Right ventricle myocardium inferior (tissue), 1 donor: ENCODE results near the gene SCTR. TPM values are rescaled to one million over a fixed set of nuclear protein-coding genes. Genes with fewer than 3 reads are reported as not detected.
A peak's percentile ranks its signal among the peaks of the same experiment; 100 is the strongest.

Experiments used
- ATAC-seq: fragments of 200-7000 bp; cut with Tn5 transposase; one replicate; pipeline ENCODE4 v1.9.1; 2020; ENCODE audit warnings: mild to moderate bottlenecking, moderate library complexity
- DNase-seq: peaks from one replicate; pipeline ENCODE4 v3.0.0; 2021; ENCODE audit errors: missing footprints
- intact Hi-C: fragments of 100-400 bp; cut with DNase I; formaldehyde crosslinking; loops from one replicate; pipeline ENCODE4 v1.11.0; 2022
- total RNA-seq: library from RNA; stranded (reverse); fragmentation: NEBNext Ultra II Directional; extraction: Animal tissue kit (Norgen Biotek cat#: 25700); gene quantifications from one replicate; pipeline ENCODE4 v1.2.1, GENCODE V29; 2021
- donor health status: DM: no; HTN: yes; CAD: no; lungs with severe emphysema.

The SCTR gene
- total RNA-seq, 1 donor from 2014 or later: 0.41 TPM

GRCh38 chr2:119531292-119531691 is 7.0 kb upstream of the SCTR start:
- intact Hi-C loops: no loop called here
- DNase-seq: no peak
- ATAC-seq: no peak

DNA sequence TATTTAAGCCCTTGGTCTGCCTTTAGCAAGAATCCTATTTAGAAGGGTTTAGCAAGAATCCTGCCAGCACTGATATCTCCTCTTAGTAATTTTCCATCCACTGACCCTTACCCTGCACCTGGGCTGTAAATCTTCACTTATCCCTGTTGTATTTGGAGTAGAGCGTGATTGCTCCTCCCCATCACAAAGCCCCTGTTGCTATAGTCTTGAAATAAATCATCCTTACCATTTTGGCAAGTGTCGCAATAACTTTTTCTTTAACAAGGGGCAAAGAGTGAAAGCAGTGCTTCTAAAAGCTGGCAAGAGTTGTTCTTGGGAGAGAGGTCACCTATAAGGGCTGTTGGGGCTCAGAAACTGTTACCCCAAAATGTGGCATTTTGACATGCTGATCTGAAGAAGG is 3.7 kb upstream of the SCTR start:
- no peak for ATAC-seq
- DNase-seq: no peak
- intact Hi-C loops: loop anchor here (10.0 kb wide), 1 partner anchor 117 kb away; no protein-coding TSS in a partner anchor

GRCh38 chr2:119525614-119526013 is 1.3 kb upstream of the SCTR start:
- no peak for ATAC-seq
- no peak for DNase-seq
- intact Hi-C loops: loop anchor here (10.0 kb wide), 1 partner anchor 119 kb away; no protein-coding TSS in a partner anchor

DNA sequence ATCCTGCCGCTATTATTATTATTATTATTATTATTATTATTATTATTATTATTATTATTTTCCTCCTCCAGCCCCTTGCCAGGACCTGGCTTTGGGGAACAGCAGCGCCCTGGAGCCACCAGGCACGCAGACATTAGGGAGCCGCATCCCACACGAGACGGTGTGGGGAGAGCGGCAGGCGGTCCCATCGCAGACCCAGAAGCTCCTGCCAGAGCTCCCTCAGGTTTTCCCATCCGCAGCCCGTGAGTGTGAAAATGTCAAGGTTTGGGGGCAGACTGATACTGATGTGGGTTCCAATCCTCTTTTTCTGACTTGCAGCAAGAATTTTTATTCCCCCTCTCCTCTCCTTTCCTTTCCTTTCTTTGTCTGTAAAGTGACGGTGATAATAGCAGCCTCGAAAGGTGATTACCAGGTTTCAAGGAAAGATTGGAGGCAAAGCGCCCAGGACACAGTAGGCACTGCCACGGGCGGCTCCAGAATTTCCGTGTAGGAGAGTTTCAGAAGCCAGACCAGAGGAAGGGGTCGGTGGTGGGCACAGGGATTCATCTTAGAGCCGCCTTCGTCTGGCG is 816 bp downstream of the SCTR start:
- intact Hi-C loops: loop anchor here (10.0 kb wide), 1 partner anchor 121 kb away; no protein-coding TSS in a partner anchor
- DNase-seq: no peak
- no peak for ATAC-seq

DNA sequence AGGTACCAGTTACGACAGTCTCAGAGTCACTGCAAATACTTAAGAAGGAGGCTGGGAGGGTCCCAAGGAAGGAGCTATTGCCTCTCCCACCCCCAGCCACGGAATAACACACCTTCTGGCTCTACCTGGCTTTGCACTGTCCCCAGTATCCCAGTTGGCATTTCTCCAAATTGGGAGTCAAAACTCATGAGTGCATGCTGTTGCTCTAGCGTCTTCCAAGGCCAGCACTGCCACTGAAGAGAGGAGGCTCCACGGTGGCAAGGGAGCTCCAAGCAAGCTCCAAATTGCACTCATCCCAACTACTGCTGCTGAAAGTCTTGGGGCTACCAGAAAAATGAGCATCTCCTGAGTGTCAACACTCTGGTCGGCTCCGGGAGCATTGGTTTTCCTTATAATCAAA is 1.6 kb downstream of the SCTR start:
- intact Hi-C loops: loop anchor here (10.0 kb wide), 1 partner anchor 122 kb away; no protein-coding TSS in a partner anchor
- no peak for ATAC-seq
- DNase-seq: no peak

DNA sequence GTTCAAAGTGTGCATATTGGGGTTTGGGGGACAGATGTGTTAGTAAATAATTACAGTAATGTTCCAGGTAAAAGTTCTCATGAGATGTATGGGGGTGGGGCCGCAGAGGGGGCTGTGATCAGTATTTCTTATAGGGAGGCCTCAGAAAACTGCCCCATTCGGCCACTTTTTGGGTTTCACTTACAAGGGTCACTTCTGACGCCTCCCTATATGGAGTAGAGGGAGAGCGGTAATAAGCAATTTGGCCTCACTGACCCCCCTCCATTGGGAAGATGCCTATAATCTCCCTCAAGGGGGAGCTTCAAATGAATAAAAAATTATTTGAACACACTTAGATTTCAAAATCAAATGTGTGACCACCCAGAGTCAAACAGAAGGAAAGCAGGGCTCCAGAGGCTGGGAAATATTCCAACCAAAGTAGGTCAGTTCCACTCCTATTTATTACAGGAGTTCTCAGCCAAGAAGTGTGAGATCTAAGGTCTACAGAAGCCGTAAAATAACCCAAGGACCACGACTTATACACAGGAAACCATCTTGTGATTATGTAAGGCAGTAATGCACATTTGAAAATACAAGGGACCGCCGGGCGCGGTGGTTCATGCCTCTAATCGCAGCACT is 2.7 kb downstream of the SCTR start:
- DNase-seq (no peak), ATAC-seq (peak; percentile 18)
- intact Hi-C loops: loop anchor here (10.0 kb wide), 1 partner anchor 123 kb away; no protein-coding TSS in a partner anchor

- intact Hi-C loops: loop anchor here (10.0 kb wide), 1 partner anchor 124 kb away; no protein-coding TSS in a partner anchor
- no peak for DNase-seq
- ATAC-seq: no peak
Measured at GRCh38 chr2:119520696-119521432, 3.4 kb downstream of the SCTR start.

DNA sequence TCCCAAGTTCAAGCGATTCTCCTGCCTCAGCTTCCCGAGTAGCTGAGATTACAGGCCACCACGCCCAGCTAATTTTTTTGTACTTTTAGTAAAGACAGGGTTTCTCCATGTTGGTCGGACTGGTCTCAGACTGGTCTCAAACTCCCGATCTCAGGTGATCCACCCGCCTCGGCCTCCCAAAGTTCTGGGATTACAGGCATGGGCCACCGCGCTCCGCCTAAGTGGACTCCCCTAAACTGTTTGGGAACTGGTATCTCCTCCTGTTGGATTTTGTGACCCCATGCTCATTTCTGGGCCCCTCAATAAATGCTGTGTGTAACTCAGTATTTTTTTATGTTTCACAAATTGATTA is 5.2 kb downstream of the SCTR start:
- intact Hi-C loops: no loop called here
- no peak for ATAC-seq
- no peak for DNase-seq

DNA sequence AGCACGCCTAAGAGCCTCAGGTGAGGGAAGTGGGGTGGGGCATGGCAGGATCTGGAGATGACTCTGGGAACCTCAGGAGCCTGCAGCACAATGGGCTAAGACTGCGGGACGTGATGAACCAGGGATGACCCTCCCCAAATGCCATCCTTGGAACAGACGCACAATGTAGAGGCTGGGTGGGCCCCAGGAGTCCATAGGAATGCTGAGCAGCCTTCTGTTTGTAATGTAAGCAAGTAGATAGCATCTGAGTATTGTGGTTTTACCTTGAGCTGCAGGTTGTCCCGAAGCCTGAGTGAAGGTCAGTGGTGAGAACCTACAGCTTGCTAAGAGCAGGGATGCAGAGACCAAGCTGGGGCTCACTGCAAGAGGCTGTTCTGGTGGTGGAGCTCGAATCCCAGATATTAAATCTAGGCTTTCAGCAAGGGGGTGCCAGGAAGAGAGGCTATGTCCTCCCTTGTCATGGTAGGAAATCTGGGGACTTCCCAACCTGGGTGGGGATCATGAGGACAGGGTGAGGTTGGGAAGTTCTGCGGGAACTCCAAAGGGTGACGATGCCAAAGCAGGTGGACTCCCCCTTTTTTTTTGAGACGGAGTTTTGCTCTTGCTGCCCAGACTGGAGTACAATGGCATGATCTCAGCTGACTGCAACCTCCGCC is 5.8 kb downstream of the SCTR start:
- intact Hi-C loops: no loop called here
- DNase-seq (no peak), ATAC-seq (no peak)

DNA sequence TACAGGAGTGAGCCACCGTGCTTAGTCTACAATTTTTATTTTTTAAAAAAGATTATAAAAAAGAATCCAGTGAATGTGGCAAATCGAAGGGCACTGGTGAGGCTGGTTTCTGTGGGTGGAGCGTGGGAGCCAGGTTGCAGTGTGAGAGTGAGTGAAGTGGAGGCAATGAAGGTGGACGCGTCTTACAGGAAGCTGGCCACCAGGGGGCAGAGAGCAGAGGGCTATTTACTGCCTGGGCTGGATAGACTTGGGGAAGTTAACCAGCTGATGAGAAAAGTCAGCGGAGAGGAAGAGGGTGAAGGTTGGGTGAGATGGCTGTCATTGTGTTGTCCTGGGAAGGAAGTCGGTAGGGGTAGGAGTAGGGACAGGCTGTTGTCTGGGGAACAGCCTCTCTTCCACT is 6.8 kb downstream of the SCTR start:
- intact Hi-C loops: no loop called here
- DNase-seq (peak; percentile 79), ATAC-seq (peak; percentile 45)

GRCh38 chr2:119516121-119516520 is 8.2 kb downstream of the SCTR start:
- DNase-seq (no peak), ATAC-seq (no peak)
- intact Hi-C loops: no loop called here

GRCh38 chr2:119513832-119514231 is 10.5 kb downstream of the SCTR start:
- no peak for DNase-seq
- intact Hi-C loops: no loop called here
- no peak for ATAC-seq

DNA sequence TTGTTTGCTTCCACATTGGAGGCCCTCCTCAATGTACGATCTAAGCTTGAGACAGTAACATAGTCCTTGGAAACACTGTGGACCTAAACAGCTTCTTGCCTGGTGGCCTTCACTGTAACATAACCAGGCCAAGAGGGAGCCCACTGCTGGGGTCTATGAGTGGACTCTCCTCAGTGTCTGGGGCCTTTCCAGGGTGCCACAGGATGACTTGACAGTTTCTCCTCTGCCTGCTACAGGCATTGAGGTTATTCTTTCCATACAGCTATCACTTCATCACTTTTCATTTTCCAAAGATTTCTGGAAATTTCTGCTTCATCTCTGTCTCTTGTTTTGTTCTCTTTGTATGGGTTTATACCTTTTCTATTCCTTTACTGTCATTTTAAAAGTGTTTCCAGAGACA is 11.3 kb downstream of the SCTR start:
- DNase-seq (no peak), ATAC-seq (no peak)
- intact Hi-C loops: no loop called here

DNA sequence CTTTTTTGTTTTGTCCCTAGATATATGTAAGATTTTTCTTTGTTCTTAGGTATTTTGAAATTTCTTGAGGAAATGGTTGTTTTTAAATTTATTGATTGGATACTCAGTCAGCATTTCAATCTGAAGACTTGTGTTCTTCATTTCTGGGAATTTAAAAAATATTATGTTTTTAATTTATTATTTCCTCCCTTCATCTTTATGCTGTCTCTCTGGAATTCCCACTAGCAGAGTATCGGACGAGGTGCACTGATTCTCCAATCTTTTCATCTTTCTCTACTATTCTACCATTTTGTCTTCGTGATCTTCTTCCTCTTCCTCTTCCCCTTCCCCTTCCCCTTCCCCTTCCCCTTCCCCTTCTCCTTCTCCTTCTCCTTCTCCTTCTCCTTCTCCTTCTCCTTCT is 12.3 kb downstream of the SCTR start:
- DNase-seq: no peak
- intact Hi-C loops: no loop called here
- no peak for ATAC-seq

- intact Hi-C loops: no loop called here
- DNase-seq (no peak), ATAC-seq (no peak)
Measured at GRCh38 chr2:119508756-119509155, 15.5 kb downstream of the SCTR start.

- ATAC-seq (no peak), DNase-seq (no peak)
- intact Hi-C loops: no loop called here
Measured at GRCh38 chr2:119496682-119497081, 27.6 kb downstream of the SCTR start.

GRCh38 chr2:119495948-119496347 is 28.3 kb downstream of the SCTR start:
- ATAC-seq: peak; percentile 55
- no peak for DNase-seq

DNA sequence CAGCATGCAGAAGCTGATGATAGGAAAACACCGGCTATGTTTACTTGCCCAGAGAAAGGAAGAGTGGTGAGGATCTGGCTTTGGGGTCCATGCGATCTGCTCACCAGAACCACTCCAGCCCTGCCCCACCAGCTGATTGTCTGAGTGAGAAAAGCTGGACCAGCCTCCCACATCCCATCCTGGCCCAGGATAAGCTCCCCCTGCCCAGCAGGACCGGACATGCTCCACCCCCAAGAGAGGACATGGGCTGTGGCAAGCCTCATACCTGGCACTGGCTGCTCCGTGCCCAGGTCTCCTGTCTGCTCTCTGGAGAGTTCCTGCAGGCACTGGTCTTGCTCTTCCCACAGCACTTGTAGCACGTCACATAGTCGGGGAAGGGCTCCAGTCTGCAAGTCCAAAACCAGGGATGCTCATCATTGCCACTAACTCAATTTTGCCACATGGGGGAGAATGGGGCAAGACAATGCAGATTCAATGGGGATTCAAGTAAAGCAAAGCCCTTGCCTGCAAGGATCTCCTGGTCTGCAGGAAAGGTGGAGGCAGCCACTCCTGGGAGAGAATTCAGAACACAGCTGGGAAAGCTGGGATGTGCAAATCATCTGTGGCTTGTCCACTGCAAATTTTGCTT is 30.0 kb downstream of the SCTR start:
- no peak for ATAC-seq
- intact Hi-C loops: no loop called here
- no peak for DNase-seq

More at GRCh38 chr2:119495948-119496347, 28.3 kb downstream of the SCTR start:
- intact Hi-C loops: no loop called here
